GM19238 (cell line): Measurements from ENCODE around the gene USP47.

Experiments used
- DNase-seq: peaks from one replicate; pipeline ENCODE4 v3.0.0; 2011; ENCODE audit warnings: low spot score; ENCODE audit not compliant: insufficient read length

The USP47 gene

DNA sequence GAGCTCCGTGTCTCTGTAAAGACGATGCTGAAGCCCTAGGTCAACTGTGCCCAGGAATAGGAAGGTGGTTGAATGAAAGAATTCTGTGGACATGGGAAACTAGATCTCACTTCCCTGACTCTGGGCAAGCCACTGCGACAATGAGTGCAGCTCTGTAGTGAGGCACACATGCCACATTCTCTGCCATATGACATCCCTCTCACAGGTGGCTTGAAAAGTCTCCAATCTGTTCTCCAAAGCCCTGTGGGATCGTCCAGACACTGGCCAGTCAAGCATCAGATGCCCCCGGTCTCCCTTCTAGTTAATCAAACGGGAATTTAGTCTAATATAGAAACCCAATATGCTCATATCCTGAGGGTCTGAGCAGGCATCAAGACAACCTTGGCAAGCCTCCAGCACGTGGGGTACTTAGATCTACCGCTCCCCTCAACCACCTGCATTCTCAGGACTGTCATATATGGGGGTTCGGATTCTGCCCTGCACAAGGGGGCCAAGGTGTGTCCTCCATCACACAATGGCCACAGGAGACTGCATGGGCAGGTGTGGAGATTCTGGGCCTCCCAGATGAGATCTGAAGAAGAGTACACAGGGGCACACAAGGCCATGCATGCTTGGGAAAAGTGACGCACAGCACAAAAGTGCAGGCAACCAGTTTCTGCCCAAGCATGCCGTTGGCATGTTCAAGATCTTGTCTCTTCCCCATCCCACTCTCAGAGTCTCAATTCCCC, 154.7 kb downstream of the USP47 start:
- no peak for DNase-seq

DNA sequence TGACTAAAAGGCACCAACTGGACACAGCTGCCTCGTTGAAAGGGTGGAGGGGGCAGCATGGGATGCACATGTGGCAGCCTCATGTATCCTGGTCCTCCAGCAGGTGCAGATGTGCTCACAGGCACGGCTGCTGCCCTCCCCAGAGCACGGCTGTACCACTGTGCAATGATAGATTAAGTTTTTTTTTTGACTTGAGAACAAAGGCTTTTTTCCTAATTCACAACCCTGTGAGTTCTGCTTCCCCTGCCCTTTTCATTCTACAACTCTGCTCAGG, 155.2 kb downstream of the USP47 start:
- no peak for DNase-seq

DNA sequence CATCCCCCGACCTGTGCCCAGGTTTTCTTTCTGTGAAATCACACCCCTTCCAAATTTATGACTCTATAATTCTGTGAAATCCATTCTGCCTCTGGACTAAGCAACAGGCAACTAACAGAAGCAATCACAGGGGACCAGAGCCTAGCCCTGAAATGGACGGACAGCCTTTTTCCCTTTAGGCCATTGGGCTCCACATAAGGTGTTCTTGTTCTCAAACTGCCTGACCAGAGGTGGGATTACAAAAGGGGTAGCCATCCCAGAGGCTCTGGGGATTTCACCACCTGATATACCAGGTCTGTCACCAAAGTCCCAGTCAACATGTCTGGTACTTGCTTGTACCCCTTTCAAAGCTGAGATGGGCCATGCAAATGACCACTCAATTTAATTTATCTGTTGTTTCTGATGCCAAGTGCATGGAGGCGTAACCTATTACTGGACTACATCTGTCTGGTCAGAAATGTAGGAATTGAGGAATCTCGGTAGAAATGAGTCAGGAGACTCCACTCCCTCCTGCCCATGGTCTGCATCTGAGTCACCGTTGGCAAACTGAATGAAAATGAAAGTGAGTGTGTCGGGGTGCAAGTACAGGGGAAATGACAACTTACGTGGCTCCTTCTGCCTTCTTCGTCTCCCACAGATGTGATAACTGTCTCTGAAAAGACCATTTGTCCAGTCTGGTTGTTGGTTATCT, 156.5 kb downstream of the USP47 start:
- DNase-seq = no peak

DNA sequence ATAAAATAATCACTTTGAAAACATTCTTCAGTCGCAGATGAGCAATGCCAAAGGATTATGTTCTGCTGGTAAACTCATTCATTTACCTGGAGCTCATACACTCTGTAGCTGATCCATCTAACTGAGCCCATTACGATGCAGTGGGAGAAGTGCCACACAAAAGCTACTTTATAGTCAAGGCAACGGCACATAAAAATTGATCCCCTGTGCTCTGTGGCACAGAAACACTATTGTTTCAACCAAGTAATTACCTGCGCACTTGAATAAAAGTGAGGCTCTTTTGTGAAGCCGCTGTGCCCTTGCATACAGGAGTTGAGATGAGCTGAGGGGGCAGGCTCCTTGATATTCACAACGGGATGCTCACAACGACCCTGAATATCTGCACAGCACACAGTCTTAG, 159.4 kb downstream of the USP47 start:
- DNase-seq = no peak

DNA sequence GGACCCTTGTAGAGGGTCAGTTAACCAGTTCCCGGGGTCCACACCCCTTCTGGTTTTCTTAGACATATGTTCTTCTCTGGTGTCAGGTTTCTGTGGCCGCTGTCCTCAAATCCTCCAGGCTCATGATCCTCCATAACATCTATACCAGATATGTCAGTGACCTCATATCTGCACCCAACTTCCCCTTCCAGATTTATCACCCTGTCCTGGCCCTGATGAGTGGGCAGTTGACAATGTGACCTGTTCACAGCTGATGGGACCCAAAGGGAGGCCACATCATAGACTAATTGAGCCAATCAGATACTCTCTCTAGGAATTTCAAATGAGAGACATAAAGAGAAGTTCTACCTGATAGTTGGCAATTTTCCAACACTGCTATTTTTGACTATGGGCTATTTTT, 161.6 kb downstream of the USP47 start:
- no peak for DNase-seq

DNA sequence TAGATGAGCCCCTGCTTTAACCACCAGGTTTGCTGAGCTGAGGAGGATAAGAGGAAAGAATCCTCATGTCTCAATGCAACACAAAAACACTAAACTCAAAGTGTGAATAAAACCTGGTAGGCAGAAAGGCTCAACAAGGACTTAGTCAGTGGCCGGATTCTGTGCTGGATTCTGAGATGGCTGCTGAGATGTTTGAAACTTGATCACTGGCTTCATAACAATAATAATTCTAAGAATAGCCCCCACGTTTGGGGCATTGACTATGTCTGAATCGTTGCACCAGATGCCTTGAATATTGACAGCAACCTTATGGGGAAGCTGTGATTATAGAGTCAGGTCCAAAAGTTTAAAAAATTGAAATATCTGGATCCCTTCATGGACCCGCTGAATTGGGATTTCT, 162.0 kb downstream of the USP47 start:
- DNase-seq = no peak

DNA sequence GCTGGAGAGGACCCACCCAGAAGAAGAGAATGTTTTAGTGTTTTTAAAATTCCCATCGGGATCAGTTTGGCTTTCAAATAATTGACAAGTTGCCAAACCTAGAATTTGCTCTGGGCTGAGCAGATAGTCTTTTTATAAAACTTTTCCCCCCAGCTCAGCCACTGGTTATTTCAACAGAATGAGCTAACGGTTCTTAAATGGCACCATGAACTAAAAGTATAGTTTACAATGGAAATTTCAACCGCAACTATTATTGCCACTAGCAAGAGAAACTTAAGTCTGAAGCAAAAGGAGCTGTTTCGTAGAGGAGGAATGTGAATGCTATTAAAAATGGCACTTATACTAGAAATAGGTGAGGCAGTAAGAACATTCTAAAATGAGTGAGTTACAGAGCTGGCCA, 163.3 kb downstream of the USP47 start:
- no peak for DNase-seq

DNA sequence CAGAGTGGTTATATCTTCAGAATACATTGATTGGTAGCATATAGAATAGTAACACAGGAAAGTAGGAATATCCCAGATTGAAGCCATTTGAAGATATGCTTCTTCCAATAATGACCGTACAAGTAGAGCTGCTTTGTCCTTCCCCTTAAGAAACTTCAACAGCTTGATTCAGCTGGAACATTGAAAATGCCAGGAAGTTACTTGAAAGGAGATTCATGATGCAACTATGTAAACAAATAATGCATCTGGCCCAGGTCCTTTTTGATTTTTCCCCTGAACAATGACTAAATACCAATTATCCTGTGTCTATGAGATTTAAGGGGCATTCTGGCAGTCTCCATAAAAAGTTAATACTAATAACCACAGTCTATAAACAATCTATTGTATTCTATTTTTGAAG, 163.7 kb downstream of the USP47 start:
- no peak for DNase-seq

DNA sequence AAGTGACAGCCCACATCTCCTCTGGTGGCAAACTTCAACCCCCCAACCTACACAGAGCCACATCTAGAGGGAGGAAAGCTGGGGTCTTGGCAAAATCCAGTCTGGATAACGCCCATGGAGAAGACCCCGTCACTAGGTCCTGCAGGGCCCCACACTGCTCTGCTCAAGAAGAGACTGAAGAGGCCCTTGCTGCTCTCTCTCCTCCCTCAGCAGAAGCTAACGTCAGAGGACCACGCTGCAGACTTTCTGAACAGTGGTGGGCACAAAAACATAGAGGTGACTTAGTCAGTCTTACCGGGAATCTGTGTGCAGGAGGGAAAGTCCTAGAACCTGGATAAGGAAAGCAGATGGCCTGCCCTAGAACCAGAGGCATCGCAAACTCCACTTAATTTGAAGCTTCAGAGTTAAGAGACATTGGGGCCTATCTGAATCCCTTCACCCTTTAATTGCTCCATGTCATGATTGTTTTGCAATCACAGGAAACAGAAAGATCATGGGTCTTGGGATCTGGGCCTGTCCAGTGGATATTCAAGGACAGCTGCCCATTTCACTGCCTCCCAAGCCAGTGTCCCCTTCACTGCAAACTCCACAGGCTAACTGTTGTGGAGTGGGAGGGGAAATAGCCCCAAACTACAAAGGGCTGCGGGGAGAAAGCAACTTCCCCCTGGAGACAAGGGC, 164.9 kb downstream of the USP47 start:
- DNase-seq = no peak

DNA sequence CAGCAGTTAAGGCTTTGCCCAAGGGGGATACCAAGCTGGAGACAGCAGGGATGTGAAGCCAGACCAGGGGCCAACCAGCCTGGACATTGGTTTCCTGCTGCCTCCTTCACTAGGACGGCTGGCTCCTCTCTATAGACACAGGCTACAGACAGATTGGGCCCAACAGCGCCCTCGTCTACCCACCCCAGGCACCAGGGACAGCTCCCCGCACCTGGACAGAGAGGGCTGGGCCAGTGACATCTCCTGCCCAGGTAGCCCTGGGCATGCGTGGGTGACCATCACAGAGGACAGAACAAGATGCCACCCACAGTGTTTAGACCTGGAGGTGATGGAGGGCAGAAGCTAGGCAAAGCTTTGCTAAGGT, 165.4 kb downstream of the USP47 start:
- no peak for DNase-seq

DNA sequence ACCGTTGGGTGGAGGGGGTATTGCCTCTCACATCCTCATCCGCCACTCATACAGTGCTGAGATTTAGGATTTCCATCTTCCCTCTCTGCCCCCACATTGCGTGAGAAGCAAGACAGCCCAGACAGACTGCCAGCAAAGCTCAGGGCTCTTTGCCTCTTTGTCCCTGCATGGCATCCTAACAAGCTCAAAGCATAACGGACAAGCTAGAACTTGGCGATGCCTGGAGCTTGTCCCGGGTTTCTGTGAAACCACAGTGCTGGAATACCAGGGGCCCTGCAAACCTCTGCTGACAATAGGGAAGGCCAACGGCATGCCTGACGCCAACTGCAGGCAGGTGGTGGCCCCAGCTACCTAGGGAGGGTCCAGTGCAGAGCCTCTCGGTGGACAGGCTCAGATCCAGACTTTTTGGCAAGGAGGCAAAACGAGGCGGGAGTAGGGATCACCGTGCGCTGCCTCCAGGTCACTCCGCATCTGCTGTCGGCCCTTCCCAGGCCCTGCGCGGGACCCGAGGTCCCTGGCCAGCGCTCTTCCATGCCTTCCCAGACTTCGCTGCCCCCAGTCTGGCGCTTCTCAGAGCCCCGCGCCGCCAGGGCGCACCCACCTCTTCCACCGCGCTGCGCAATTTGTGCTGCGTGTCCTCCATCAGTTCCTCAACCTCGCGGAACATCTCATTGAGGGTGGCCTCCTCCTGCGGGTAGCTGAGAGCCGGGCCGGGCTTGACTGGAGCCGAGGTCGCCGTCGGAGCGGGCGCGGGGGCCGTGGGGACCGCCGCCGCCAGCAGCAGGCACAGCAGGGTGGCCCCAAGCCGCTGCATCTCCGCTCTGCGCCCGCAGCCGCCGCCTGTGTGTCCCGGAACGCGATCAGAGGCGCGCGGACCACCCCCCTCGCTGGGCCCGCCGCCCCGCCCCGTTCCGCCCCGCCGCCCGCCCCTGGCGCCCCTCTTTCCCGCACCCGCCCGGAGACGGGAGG, 166.3 kb downstream of the USP47 start, which contains the start of gene DKK3:
Gene DKK3, minus strand, starts transcription at position 858 of the 969 bp plus-strand sequence. Its CDS starts 44 bp downstream, at position 814.
- no peak for DNase-seq
